GM12892 (cell line): Measurements from ENCODE around the gene TYW5. TPM values are rescaled to one million over a fixed set of nuclear protein-coding genes. Genes with fewer than 3 reads are reported as not detected.
A peak's percentile ranks its signal among the peaks of the same experiment; 100 is the strongest.

Source experiments
- DNase-seq: peaks from one replicate; pipeline ENCODE4 v3.0.0; 2011; ENCODE audit not compliant: insufficient read length
- FAIRE-seq: peaks from 2 replicates; lab custom pipeline; 2011; peaks lifted over from hg19 to GRCh38; lab: Jason Lieb, UNC
- POLR2A ChIP-seq: IDR thresholded peaks from 2 replicates; pipeline ENCODE4 v1.6.1; 2011; ENCODE audit warnings: low read depth, low read length, control low read depth
- POLR2AphosphoS5 ChIP-seq: IDR thresholded peaks from 2 replicates; pipeline ENCODE4 v1.6.1; 2011; ENCODE audit warnings: low read depth, low read length, control low read depth
- TAF1 ChIP-seq: IDR thresholded peaks from 2 replicates; pipeline ENCODE4 v1.6.1; 2011; ENCODE audit warnings: low read depth, mild to moderate bottlenecking, control low read depth, low read length, borderline replicate concordance
- polyA plus RNA-seq: library from polyadenylated mRNA; unstranded; fragments of >200 nt; gene quantifications from one replicate; pipeline ENCODE4 v1.2.1, GENCODE V29; 2012; ENCODE audit warnings: missing spikeins, inconsistent platforms; ENCODE audit not compliant: missing spikeins

The TYW5 gene, protein sequence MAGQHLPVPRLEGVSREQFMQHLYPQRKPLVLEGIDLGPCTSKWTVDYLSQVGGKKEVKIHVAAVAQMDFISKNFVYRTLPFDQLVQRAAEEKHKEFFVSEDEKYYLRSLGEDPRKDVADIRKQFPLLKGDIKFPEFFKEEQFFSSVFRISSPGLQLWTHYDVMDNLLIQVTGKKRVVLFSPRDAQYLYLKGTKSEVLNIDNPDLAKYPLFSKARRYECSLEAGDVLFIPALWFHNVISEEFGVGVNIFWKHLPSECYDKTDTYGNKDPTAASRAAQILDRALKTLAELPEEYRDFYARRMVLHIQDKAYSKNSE
- polyA plus RNA-seq: 6.7 TPM

DNA sequence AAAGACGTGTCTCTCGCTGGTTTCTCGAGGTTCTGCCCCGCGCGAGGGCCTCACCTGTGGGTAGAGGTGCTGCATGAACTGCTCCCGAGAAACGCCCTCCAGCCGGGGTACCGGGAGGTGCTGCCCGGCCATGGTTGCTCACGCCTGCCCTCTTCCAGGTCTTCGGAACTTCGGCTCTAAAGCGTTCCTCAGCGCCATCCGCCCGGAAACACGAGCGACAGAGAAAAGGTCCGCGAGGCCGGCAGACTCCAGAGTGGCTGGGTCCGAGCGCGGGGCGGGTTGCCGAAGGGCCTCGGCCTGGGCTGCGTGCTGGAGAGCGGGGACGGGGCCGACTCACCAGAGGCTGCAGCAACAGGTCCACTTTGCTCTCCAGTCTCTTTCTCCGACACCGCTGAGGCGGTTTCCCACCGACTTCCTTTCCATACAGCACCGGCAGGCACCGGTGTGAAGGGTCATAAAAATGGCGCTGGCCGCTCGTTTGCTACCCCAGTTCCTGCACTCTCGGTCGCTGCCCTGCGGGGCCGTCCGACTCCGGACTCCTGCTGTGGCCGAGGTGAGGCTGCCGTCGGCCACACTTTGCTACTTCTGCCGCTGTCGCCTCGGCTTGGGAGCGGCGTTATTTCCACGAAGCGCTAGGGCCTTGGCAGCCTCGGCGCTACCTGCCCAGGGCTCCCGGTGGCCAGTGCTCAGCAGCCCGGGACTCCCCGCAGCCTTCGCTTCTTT is at the start of gene TYW5, which contains the start of gene MAIP1:
Gene TYW5, minus strand, starts transcription at position 153 of the 723 bp plus-strand sequence. Its CDS starts 21 bp downstream, at position 132.
Gene MAIP1, plus strand, starts transcription at position 244 of the 723 bp plus-strand sequence. Its CDS starts 217 bp downstream, at position 461.
- TF ChIP-seq POLR2AphosphoS5 (peak; percentile 90), POLR2A (peak; percentile 90), TAF1 (peak; percentile 91)
- DNase-seq (peak; percentile 77), FAIRE-seq (peak; percentile 91)

DNA sequence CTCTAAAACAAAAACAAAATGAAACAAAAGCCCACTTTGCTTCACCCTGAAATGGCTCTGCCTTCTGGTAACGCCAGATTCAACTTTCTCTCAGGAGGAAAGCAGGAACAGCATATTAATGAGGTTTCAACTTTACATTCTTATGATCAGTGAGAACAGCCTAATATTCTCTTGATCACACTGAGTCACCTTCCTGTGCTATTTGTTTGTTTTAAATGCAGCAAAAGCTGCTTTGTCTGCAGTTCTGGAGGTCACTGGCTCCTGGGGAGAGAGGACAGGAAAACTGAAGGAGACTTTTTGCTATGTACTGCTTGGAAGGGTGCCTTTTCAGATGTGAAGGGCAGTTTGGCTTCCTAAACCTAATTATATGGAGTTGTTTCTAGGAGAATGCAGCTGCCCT is 48.2 kb upstream of the TYW5 start:
- TF ChIP-seq TAF1: no peak
- no peak for TF ChIP-seq POLR2AphosphoS5
- TF ChIP-seq POLR2A: no peak
- FAIRE-seq (no peak), DNase-seq (no peak)

DNA sequence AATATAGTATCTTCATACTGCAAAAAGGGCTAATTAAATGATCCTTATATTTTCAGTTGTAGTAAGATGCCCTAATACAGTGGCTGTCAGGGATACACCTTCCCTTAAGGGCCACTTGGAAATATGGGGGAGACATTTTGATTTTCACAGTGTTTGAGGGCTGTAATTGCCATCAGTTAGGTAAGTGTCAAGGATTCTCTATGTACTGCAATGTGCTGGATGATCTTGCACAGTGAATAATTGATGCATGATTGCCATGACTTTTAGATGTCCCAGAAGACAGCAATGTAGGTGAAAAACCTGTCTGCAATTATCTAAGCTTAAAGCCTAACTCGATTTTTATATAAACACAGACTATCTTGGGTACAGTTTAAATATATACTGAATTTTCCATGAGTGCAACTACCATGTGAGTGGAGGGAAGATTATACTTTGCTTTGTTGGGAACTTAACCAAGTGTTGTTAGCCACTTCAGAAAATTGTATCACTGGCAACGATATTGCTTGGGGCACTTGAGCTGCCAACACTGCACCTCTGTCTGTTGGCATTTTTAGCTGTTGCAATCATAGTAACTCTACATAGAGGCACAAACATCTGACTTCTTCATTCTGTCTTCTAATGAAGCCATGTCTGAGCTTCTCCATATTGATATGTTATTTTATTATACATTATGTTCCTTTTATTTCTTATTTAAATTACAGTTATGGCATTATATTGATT is 45.3 kb upstream of the TYW5 start:
- DNase-seq (no peak), FAIRE-seq (no peak)
- TF ChIP-seq POLR2A (no peak), TAF1 (no peak), POLR2AphosphoS5 (no peak)

DNA sequence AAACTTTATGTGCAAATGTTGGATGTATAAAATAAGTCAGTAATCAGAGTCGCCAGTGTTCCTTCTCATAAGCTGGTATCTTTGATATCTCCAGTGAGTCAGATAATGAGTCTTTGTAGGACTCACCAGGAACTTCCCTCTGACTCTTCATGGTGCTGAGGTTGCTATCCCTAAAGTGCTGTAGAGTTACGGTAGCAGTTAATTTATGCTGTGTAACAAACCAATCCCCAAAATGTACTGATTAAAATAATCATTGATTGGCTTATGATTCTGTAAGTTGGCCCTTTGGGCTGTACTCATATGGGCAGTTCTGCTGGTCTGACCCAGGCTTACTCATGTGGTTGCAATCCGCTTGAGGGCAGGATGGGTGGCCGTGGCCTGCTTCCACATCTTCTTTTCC is 43.9 kb upstream of the TYW5 start:
- TF ChIP-seq POLR2AphosphoS5 (no peak), TAF1 (no peak), POLR2A (no peak)
- FAIRE-seq (no peak), DNase-seq (no peak)

DNA sequence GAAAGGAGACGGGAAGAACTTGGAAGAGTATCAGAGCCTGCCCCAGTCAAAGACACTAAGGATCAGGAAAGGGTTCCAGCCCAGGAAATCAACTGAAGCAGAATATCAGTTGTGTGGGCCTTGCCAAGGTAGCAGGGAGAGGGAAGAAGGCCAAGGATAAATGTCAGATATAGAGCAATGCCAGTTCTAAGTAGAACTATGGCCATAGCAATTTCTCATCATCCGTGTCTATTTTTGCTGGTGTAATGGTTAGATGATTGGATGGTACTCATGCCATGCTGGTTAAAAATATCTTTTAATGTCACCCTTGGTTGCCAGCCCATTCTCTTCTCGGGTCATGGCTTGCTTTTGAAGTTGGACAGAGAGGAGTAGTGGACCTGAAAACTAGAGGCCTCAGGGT is 42.0 kb upstream of the TYW5 start:
- DNase-seq (no peak), FAIRE-seq (no peak)

DNA sequence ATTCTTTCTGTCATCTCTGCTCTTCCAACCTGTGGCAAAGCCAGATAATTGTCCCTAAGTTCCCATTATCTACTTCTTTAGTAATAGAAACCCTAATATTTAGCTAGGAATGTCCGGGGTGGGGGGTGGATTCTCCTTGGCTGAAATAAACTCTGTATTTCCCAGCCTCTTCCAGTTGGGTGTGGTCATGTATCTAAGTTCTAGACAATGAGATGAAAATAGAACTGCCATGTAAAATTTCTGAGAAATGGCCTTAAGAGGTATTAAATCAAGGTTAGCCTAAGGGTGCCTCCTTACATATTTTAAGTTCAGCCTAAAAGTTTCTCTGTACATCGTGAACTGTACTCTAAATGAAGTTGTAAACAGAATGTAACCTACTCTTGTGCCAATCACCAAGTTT is 39.6 kb upstream of the TYW5 start:
- FAIRE-seq: no peak
- TF ChIP-seq TAF1: no peak
- no peak for TF ChIP-seq POLR2A
- no peak for DNase-seq

More for the DNA sequence above, 42.0 kb upstream of the TYW5 start:
- TF ChIP-seq TAF1 (no peak), POLR2A (no peak), POLR2AphosphoS5 (no peak)

DNA sequence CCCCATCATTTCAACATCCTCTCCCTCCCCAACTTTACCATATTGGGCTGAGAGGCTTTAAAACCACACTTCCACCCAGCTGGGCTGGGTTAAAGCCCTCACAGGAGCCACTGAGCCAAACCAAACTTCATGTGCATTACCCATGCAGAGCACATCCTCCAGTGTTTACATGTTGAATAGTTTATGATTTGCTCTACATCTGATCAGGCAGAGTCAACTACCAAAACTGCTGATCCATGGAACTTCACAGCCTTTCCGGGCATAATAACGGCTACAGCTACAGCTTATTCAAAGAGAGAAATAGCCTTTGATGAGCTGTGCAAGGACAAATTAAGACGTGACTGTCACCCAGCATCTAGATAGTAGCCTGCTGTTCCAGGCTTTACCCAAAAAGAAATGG is 39.1 kb upstream of the TYW5 start:
- no peak for TF ChIP-seq POLR2A
- TF ChIP-seq TAF1: no peak
- TF ChIP-seq POLR2AphosphoS5: no peak
- DNase-seq (no peak), FAIRE-seq (no peak)

DNA sequence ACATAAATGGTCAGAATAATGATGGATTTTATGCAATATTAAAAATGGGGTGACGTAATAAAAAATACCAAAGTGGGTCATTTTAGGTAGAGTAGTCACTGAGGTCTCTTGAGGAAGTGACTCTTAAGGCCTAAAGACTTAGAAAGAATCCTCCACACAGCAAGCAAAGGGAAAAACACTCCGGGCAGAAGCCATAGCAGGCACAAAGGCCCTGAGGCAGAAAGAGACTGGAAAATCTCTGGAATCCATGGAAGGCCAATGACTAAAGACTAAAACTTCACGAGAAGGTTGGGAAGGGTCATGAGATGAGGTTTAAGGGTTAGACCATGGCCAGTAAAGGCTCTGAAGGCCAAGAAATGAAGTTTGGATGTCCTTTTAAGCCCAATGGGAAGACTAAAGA is 37.0 kb upstream of the TYW5 start:
- FAIRE-seq (no peak), DNase-seq (no peak)
- TF ChIP-seq TAF1: no peak
- TF ChIP-seq POLR2A: no peak
- no peak for TF ChIP-seq POLR2AphosphoS5

DNA sequence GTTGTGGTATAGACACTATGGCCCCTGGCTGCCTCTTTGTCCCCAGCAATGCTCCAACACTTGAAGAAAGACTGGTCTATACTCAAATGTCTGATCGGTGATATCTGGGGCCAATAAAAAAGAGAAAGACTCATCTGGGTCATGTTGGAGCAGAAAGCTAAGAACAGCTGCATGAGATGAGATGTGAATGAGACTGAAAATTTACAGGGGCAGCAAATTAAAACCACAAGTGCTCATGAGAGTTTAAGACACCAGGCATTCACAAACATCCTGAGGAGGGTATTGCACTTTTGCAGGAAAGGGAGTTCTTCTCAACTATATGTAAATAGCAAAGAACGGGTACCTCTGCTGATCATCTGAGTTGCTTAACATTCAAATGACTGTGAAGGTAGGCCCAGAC is 36.4 kb upstream of the TYW5 start:
- DNase-seq (no peak), FAIRE-seq (no peak)
- TF ChIP-seq TAF1 (no peak), POLR2A (no peak), POLR2AphosphoS5 (no peak)

DNA sequence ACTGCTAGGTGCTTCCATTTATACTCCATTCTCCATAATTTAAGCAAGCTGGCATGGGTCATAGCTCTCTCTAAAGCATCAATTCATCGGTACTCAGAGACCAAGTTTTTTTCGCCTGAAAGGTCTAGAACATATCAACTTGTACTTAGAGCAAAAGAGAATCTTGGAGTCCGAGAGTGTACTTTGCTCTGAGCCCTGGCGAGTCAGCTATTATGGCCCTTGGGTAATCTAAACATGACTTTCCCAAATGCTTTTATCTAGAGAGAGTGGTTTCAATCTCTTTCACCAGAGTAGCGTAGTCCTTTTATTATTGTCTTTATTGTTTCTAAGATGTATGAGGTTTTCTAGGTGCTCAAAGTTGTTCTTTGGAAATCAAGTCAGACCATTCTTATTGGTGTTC is 34.5 kb upstream of the TYW5 start:
- no peak for FAIRE-seq
- DNase-seq: no peak
- no peak for TF ChIP-seq TAF1
- no peak for TF ChIP-seq POLR2AphosphoS5
- TF ChIP-seq POLR2A: no peak

DNA sequence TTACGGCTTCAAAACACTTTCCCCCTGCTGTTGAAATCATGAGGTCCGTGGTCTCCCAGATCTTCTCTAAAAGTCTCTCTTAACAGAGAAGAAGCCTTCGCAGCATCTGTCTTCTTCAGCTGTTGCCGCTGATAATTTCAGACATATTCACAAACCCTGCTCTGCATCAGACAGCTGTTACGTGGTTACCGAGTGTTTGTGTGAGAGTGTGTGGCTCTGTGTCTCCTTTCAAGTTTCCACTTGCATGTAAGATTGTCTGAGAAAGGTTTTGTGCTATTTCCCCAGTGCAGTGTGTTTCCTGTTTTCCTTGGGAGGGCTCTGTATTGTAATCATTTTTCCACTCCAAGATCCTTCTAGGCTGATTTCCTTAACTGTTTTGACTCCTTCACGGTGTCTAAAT is 32.9 kb upstream of the TYW5 start:
- no peak for FAIRE-seq
- TF ChIP-seq POLR2A (no peak), TAF1 (no peak), POLR2AphosphoS5 (no peak)
- DNase-seq: no peak
